Liver (tissue), 9 donors: ENCODE measurements around the gene PLA2G4F. TPM values are rescaled to one million over a fixed set of nuclear protein-coding genes. Genes with fewer than 3 reads are reported as not detected.

ENCODE experiments used
- DNase-seq: peaks from one replicate; pipeline ENCODE4 v3.0.0-alpha.2; 2017; ENCODE audit warnings: low spot score
- H3K27ac ChIP-seq, 2 donors: one replicate each; pipeline ENCODE4 v1.7.0; 2013; ENCODE audit warnings: inconsistent platforms in 2 of 2, low read length in 2 of 2, control low read depth in 1 of 2, low read depth in 1 of 2, mild to moderate bottlenecking in 1 of 2
- H3K27me3 ChIP-seq, 4 donors: one replicate each; pipeline versions ENCODE4 v1.6.1 to v1.7.0; 2013; ENCODE audit warnings: low read length in 3 of 4, inconsistent platforms in 1 of 4, mild to moderate bottlenecking in 1 of 4, moderate library complexity in 1 of 4; ENCODE audit not compliant: control insufficient read depth in 4 of 4, insufficient read depth in 4 of 4
- H3K36me3 ChIP-seq, 4 donors: one replicate each; pipeline versions ENCODE4 v1.6.1 to v1.7.0; 2013; ENCODE audit warnings: low read length in 3 of 4, mild to moderate bottlenecking in 3 of 4, low read depth in 1 of 4, moderate library complexity in 1 of 4; ENCODE audit not compliant: control insufficient read depth in 4 of 4, insufficient read depth in 3 of 4
- H3K4me1 ChIP-seq, 4 donors: one replicate each; pipeline versions ENCODE4 v1.6.1 to v1.7.0; 2013; ENCODE audit warnings: low read length in 3 of 4, mild to moderate bottlenecking in 3 of 4, moderate library complexity in 1 of 4; ENCODE audit not compliant: control insufficient read depth in 4 of 4, insufficient read depth in 4 of 4
- H3K4me3 ChIP-seq, 3 donors: one replicate each; pipeline versions ENCODE4 v1.6.1 to v1.7.0; 2013; ENCODE audit warnings: low read length in 3 of 3, control low read depth in 1 of 3, low read depth in 1 of 3, mild to moderate bottlenecking in 1 of 3
- H3K9ac ChIP-seq, 2 donors: one replicate each; pipeline ENCODE4 v1.7.0; 2013; ENCODE audit warnings: low read length in 2 of 2, mild to moderate bottlenecking in 2 of 2, moderate library complexity in 2 of 2, control low read depth in 1 of 2, low read depth in 1 of 2
- H3K9me3 ChIP-seq, 4 donors: one replicate each; pipeline versions ENCODE4 v1.6.1 to v1.7.0; 2013; ENCODE audit warnings: low read length in 3 of 4; ENCODE audit not compliant: control insufficient read depth in 4 of 4
- EGR1 ChIP-seq, 2 donors: IDR thresholded peaks; 2 replicates each; pipeline ENCODE4 v1.6.1; 2016 to 2018; ENCODE audit warnings: antibody characterized with exemption in 2 of 2, low read depth in 2 of 2
- FOXA1 ChIP-seq: IDR thresholded peaks from 2 replicates; pipeline ENCODE4 v1.6.1; 2016; ENCODE audit warnings: antibody characterized with exemption
- FOXA2 ChIP-seq: IDR thresholded peaks from 2 replicates; pipeline ENCODE4 v1.6.1; 2016; ENCODE audit warnings: antibody characterized with exemption
- GABPA ChIP-seq, 2 donors: IDR thresholded peaks in 1 of 2; conservative IDR thresholded peaks in 1 of 2; 2 replicates each; pipeline ENCODE4 v1.6.1; 2016; ENCODE audit warnings: antibody characterized with exemption in 2 of 2, mild to moderate bottlenecking in 1 of 2, moderate library complexity in 1 of 2
- HNF4A ChIP-seq, 2 donors: conservative IDR thresholded peaks; 2 replicates each; pipeline ENCODE4 v1.6.1; 2016; ENCODE audit warnings: antibody characterized with exemption in 2 of 2, mild to moderate bottlenecking in 2 of 2
- HNF4G ChIP-seq: IDR thresholded peaks from 2 replicates; pipeline ENCODE4 v1.6.1; 2016; ENCODE audit warnings: antibody characterized with exemption
- JUND ChIP-seq, 2 donors: IDR thresholded peaks; 2 replicates each; pipeline ENCODE4 v1.6.1; 2016; ENCODE audit warnings: antibody characterized with exemption in 2 of 2
- MAX ChIP-seq: IDR thresholded peaks from 2 replicates; pipeline ENCODE4 v1.6.1; 2016; ENCODE audit warnings: antibody characterized with exemption
- NR2F2 ChIP-seq: IDR thresholded peaks from 2 replicates; pipeline ENCODE4 v1.6.1; 2016; ENCODE audit warnings: antibody characterized with exemption
- RAD21 ChIP-seq, 2 donors: IDR thresholded peaks; 2 replicates each; pipeline ENCODE4 v1.6.1; 2016; ENCODE audit warnings: antibody characterized with exemption in 2 of 2, mild to moderate bottlenecking in 2 of 2
- REST ChIP-seq: IDR thresholded peaks from 2 replicates; pipeline ENCODE4 v1.6.1; 2016; ENCODE audit warnings: antibody characterized with exemption, mild to moderate bottlenecking
- SP1 ChIP-seq: IDR thresholded peaks from 2 replicates; pipeline ENCODE4 v1.6.1; 2018; ENCODE audit warnings: antibody characterized with exemption, mild to moderate bottlenecking
- TAF1 ChIP-seq: conservative IDR thresholded peaks from 2 replicates; pipeline ENCODE4 v1.6.1; 2016; ENCODE audit warnings: antibody characterized with exemption, mild to moderate bottlenecking
- YY1 ChIP-seq: IDR thresholded peaks from 2 replicates; pipeline ENCODE4 v1.6.1; 2016; ENCODE audit warnings: antibody characterized with exemption, mild to moderate bottlenecking
- WGBS: extraction: QIAGEN DNeasy Blood & Tissue Kit; methylation state at CpG from one replicate; pipeline ENCODE4 v1.1.7; 2013; 5-methylcytosine and 5-hydroxymethylcytosine counted together
- polyA plus RNA-seq, 2 donors: library from polyadenylated mRNA; stranded (reverse) in 1 of 2; unstranded in 1 of 2; fragments of 200-250 nt in 1 of 2; fragments of >200 nt in 1 of 2; fragmentation: Nextera tagmentation in 1 of 2; extraction: Ambion mirVana in 1 of 2; gene quantifications; one replicate each; pipeline versions ENCODE4 v1.2.1 to v1.2.3, GENCODE V29; 2013 to 2015
- total RNA-seq, 2 donors: library from RNA; depleted of rRNA; stranded (reverse); fragments of >200 nt; gene quantifications; one replicate each; pipeline ENCODE4 v1.2.3, GENCODE V29; 2014
- TF ChIP-seq, protein P1 (sequence below): IDR thresholded peaks from 2 replicates; pipeline ENCODE4 v1.6.1; 2016; ENCODE audit warnings: antibody characterized with exemption
- TF ChIP-seq, protein P2 (sequence below): IDR thresholded peaks from 2 replicates; pipeline ENCODE4 v1.6.1; 2016; ENCODE audit warnings: antibody characterized with exemption
- TF ChIP-seq, protein P3 (sequence below): fragments of 150-350 bp; IDR thresholded peaks from 2 replicates; pipeline ENCODE4 v1.5.1; 2017; ENCODE audit warnings: improper control_type of control experiment, low read depth, low read length; ENCODE audit not compliant: missing input control
- donor health status: healthy.
- donor health status: healthy.
- donor health status: healthy.
- donor health status: healthy.
- donor health status: healthy.

PLA2G4F gene
- total and polyA plus RNA-seq, 4 donors: not detected

GRCh38 chr15:42151736-42152135 is 4.7 kb downstream of the PLA2G4F start:
- Histone ChIP-seq H3K27ac (no peak overlapping the region), H3K4me1 (no peaks in the 10 kb centered on the region), H3K9ac (no peak overlapping the region), H3K4me3 (no peak overlapping the region), H3K27me3 (no peaks in the 10 kb centered on the region), H3K9me3 (no peaks in the 10 kb centered on the region), H3K36me3 (no peaks in the 10 kb centered on the region)
- WGBS: 62% methylated on average over 4 of the region's 4 CpGs
- DNase-seq: no peak
- TF ChIP-seq MAX (no peak), REST (no peak), FOXA1 (no peak), HNF4A (conservative IDR thresholded peaks at IDR 0.05) (no peak), RAD21 (IDR thresholded peaks at IDR 0.05) (no peak), HNF4G (no peak), YY1 (no peak), EGR1 (IDR thresholded peaks at IDR 0.05; ENCODE audit: low read depth in 2 of 2) (no peak), NR2F2 (no peak), FOXA2 (no peak), GABPA (IDR thresholded peaks at IDR 0.05 in 1 of 2, conservative IDR thresholded peaks at IDR 0.05 in 1 of 2) (no peak), JUND (IDR thresholded peaks at IDR 0.05) (no peak), TAF1 (no peak), SP1 (no peak)
- TF ChIP-seq, protein P1, sequence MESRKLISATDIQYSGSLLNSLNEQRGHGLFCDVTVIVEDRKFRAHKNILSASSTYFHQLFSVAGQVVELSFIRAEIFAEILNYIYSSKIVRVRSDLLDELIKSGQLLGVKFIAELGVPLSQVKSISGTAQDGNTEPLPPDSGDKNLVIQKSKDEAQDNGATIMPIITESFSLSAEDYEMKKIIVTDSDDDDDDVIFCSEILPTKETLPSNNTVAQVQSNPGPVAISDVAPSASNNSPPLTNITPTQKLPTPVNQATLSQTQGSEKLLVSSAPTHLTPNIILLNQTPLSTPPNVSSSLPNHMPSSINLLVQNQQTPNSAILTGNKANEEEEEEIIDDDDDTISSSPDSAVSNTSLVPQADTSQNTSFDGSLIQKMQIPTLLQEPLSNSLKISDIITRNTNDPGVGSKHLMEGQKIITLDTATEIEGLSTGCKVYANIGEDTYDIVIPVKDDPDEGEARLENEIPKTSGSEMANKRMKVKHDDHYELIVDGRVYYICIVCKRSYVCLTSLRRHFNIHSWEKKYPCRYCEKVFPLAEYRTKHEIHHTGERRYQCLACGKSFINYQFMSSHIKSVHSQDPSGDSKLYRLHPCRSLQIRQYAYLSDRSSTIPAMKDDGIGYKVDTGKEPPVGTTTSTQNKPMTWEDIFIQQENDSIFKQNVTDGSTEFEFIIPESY: no peak
- TF ChIP-seq, protein P2, sequence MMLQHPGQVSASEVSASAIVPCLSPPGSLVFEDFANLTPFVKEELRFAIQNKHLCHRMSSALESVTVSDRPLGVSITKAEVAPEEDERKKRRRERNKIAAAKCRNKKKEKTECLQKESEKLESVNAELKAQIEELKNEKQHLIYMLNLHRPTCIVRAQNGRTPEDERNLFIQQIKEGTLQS: no peak
- TF ChIP-seq, protein P3, sequence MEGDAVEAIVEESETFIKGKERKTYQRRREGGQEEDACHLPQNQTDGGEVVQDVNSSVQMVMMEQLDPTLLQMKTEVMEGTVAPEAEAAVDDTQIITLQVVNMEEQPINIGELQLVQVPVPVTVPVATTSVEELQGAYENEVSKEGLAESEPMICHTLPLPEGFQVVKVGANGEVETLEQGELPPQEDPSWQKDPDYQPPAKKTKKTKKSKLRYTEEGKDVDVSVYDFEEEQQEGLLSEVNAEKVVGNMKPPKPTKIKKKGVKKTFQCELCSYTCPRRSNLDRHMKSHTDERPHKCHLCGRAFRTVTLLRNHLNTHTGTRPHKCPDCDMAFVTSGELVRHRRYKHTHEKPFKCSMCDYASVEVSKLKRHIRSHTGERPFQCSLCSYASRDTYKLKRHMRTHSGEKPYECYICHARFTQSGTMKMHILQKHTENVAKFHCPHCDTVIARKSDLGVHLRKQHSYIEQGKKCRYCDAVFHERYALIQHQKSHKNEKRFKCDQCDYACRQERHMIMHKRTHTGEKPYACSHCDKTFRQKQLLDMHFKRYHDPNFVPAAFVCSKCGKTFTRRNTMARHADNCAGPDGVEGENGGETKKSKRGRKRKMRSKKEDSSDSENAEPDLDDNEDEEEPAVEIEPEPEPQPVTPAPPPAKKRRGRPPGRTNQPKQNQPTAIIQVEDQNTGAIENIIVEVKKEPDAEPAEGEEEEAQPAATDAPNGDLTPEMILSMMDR: no peak

GRCh38 chr15:42151141-42151561 is 5.3 kb downstream of the PLA2G4F start:
- H3K27ac ChIP-seq: no peak overlapping the region
- no peak for DNase-seq
- TF ChIP-seq NR2F2: no peak
- TF ChIP-seq SP1: no peak
- TF ChIP-seq RAD21 (IDR thresholded peaks at IDR 0.05): no peak
- TF ChIP-seq HNF4A (conservative IDR thresholded peaks at IDR 0.05): no peak
- no peak for TF ChIP-seq FOXA2
- TF ChIP-seq, protein P1: no peak
- TF ChIP-seq YY1: no peak
- TF ChIP-seq EGR1 (IDR thresholded peaks at IDR 0.05; ENCODE audit: low read depth in 2 of 2): no peak
- TF ChIP-seq REST: no peak
- no peak for TF ChIP-seq FOXA1
- no peak for TF ChIP-seq MAX
- no peak for TF ChIP-seq JUND (IDR thresholded peaks at IDR 0.05)

More at GRCh38 chr15:42151141-42151561, 5.3 kb downstream of the PLA2G4F start:
- 88% methylated on average over 10 of the region's 10 CpGs for WGBS
- H3K4me1 ChIP-seq: no peaks in the 10 kb centered on the region
- H3K27me3 ChIP-seq: no peaks in the 10 kb centered on the region
- H3K9me3 ChIP-seq: no peaks in the 10 kb centered on the region
- no peak overlapping the region for H3K4me3 ChIP-seq
- H3K9ac ChIP-seq: no peak overlapping the region
- no peaks in the 10 kb centered on the region for H3K36me3 ChIP-seq
